Measurements from ENCODE around the gene HHAT. TPM values are rescaled to one million over a fixed set of nuclear protein-coding genes. Genes with fewer than 3 reads are reported as not detected.

HHAT gene
- total RNA-seq, 2 experiments from 2014 or later, result 5.2 to 9.5 TPM

DNA sequence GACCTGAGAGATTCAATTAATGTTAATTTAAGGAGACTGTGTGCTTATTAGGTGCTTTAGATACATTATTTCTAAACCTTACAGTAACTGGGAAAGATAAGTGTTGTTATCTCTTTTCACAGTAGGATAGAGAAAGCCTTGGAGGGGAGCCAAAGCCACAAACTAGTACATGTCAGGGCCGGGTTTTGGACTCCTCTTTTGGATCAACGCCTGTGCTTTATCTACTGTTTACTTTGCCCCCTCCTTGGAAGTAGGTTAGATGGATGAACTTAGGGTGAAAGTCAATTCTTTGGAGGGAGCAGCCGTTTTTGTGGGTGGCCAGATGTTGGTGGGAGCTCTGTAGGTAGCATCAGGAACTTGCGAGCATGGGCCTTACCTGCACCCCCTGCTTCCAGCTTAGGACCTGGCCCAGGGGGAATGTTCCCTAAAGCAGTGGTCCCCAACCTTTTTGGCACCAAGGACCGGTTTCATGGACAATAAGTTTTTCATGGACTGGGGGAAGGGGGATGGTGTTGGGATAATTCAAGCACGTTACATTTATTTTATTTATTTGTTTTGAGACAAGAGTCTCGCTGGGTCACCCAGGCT, 1.7 kb downstream of the HHAT start:
- no peak for DNase-seq (ENCODE audit: low spot score)
- intact Hi-C loops (cut with micrococcal nuclease; ENCODE audit: unreplicated experiment), result loop anchor here (5.0 to 10.0 kb wide), 3 partner anchors 576 to 1187 kb away; partner anchors contain the start of genes RCOR3 and TRAF3IP3
- CTCF ChIA-PET (ENCODE audit: unreplicated experiment), result no interaction called here
- BruUV-seq (replicated peaks), result no TSS peak
- H2AFZ ChIP-seq (ENCODE audit: low read length), result no peak overlapping the region
- H3K79me2 ChIP-seq (ENCODE audit: insufficient read depth, low read depth, low read length), result no peaks in the 10 kb centered on the region
- H3K36me3 ChIP-seq (ENCODE audit: insufficient read depth, low read length), result no peaks in the 10 kb centered on the region
- peaks cover 62% of the 10 kb centered on the region for H3K4me1 ChIP-seq (ENCODE audit: insufficient read depth, low read length, poor library complexity, severe bottlenecking)
- H3K4me2 ChIP-seq (ENCODE audit: low read length), result peak overlapping the region; percentile 89
- H3K4me3 ChIP-seq (ENCODE audit: low read depth, low read length, poor library complexity, severe bottlenecking), result peak overlapping the region; percentile 76
- no peaks in the 10 kb centered on the region for H3K9me3 ChIP-seq (ENCODE audit: low read length)
- no peaks in the 10 kb centered on the region for H4K20me1 ChIP-seq (ENCODE audit: insufficient read depth, low read length)
- peak overlapping the region; percentile 75 for H3K27ac ChIP-seq (ENCODE audit: low read depth, low read length, poor library complexity, severe bottlenecking)
- TF ChIP-seq EZH2phosphoT487 (IDR thresholded peaks at IDR 0.05; ENCODE audit: borderline replicate concordance, low read depth, low read length), result no peak
- TF ChIP-seq, protein P1, sequence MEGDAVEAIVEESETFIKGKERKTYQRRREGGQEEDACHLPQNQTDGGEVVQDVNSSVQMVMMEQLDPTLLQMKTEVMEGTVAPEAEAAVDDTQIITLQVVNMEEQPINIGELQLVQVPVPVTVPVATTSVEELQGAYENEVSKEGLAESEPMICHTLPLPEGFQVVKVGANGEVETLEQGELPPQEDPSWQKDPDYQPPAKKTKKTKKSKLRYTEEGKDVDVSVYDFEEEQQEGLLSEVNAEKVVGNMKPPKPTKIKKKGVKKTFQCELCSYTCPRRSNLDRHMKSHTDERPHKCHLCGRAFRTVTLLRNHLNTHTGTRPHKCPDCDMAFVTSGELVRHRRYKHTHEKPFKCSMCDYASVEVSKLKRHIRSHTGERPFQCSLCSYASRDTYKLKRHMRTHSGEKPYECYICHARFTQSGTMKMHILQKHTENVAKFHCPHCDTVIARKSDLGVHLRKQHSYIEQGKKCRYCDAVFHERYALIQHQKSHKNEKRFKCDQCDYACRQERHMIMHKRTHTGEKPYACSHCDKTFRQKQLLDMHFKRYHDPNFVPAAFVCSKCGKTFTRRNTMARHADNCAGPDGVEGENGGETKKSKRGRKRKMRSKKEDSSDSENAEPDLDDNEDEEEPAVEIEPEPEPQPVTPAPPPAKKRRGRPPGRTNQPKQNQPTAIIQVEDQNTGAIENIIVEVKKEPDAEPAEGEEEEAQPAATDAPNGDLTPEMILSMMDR (conservative IDR thresholded peaks at IDR 0.05; ENCODE audit: low read length), result no peak
- POLR2A ChIA-PET, result interaction anchor here (0.6 to 3.6 kb wide), 3 partner anchors 11 to 811 kb away, joined by 3 to 25 read pairs (median 3); no protein-coding TSS in a partner anchor
- no peaks in the 10 kb centered on the region for H3K9me2 ChIP-seq (ENCODE audit: insufficient read depth, low read length)

GRCh38 chr1:210332233-210332632, 3.5 kb downstream of the HHAT start:
- BruUV-seq (replicated peaks), result no TSS peak
- ChIA-PET POLR2A (interaction anchor here (1.1 to 2.8 kb wide), 3 partner anchors 10 to 504 kb away, joined by 3 to 18 read pairs (median 13); partner anchors contain the start of gene UTP25), CTCF (ENCODE audit: unreplicated experiment) (no interaction called here)
- Histone ChIP-seq H3K79me2 (ENCODE audit: insufficient read depth, low read depth, low read length) (no peaks in the 10 kb centered on the region), H3K4me3 (ENCODE audit: low read depth, low read length, poor library complexity, severe bottlenecking) (peak overlapping the region; percentile 41), H3K9me3 (ENCODE audit: low read length) (no peaks in the 10 kb centered on the region), H3K36me3 (ENCODE audit: insufficient read depth, low read length) (no peaks in the 10 kb centered on the region), H4K20me1 (ENCODE audit: insufficient read depth, low read length) (no peaks in the 10 kb centered on the region), H2AFZ (ENCODE audit: low read length) (peak overlapping the region; percentile 42; the same call in 1 of the 2 replicates), H3K4me2 (ENCODE audit: low read length) (peak overlapping the region; percentile 89), H3K9me2 (ENCODE audit: insufficient read depth, low read length) (no peaks in the 10 kb centered on the region), H3K27ac (ENCODE audit: low read depth, low read length, poor library complexity, severe bottlenecking) (peak overlapping the region; percentile 86), H3K4me1 (ENCODE audit: insufficient read depth, low read length, poor library complexity, severe bottlenecking) (peaks cover 62% of the 10 kb centered on the region)
- TF ChIP-seq, protein P1 (conservative IDR thresholded peaks at IDR 0.05; ENCODE audit: low read length), result no peak
- TF ChIP-seq EZH2phosphoT487 (IDR thresholded peaks at IDR 0.05; ENCODE audit: borderline replicate concordance, low read depth, low read length), result no peak
- no peak for DNase-seq (ENCODE audit: low spot score)
- intact Hi-C loops (cut with micrococcal nuclease; ENCODE audit: unreplicated experiment), result loop anchor here (2.0 to 10.0 kb wide), 4 partner anchors 43 to 1185 kb away; partner anchors contain the start of genes RCOR3 and TRAF3IP3
